HG03575 (cell line): ENCODE data around the gene QARS1.

ENCODE experiments used
- ATAC-seq: cut with Tn5 transposase; IDR thresholded peaks from one replicate; pipeline ENCODE4 v1.9.1; 2021; ENCODE audit not compliant: unreplicated experiment, insufficient number of reproducible peaks, low FRiP score; ENCODE audit errors: extremely low read depth

The QARS1 gene

GRCh38 chr3:49122022-49122421 lies 17.5 kb upstream of the QARS1 start:
- ATAC-seq: no peak

GRCh38 chr3:49121132-49121736 lies 16.7 kb upstream of the QARS1 start:
- no peak for ATAC-seq

GRCh38 chr3:49120438-49121131 lies 16.0 kb upstream of the QARS1 start, which contains the start of gene USP19:
USP19 (minus strand) TSS chr3:49120823; CDS start chr3:49119145, 1,678 bp downstream.
- ATAC-seq: no peak

- ATAC-seq: no peak
Measured at GRCh38 chr3:49120096-49120437, 15.5 kb upstream of the QARS1 start.

- ATAC-seq: no peak
Measured at GRCh38 chr3:49119439-49119838, 14.9 kb upstream of the QARS1 start.

- ATAC-seq: no peak
Measured at GRCh38 chr3:49119036-49119435, 14.5 kb upstream of the QARS1 start.

- ATAC-seq: no peak
Measured at GRCh38 chr3:49112262-49112661, 7.7 kb upstream of the QARS1 start.

- ATAC-seq: no peak
Measured at GRCh38 chr3:49111347-49111746, 6.8 kb upstream of the QARS1 start.

- ATAC-seq: no peak
Measured at GRCh38 chr3:49110780-49111179, 6.2 kb upstream of the QARS1 start.

- no peak for ATAC-seq
Measured at GRCh38 chr3:49108346-49108745, 3.8 kb upstream of the QARS1 start.

GRCh38 chr3:49104052-49104426 lies 518 bp downstream of the QARS1 start:
- no peak for ATAC-seq

- no peak for ATAC-seq
Measured at GRCh38 chr3:49100046-49100615, 4.4 kb downstream of the QARS1 start.

- no peak for ATAC-seq
Measured at GRCh38 chr3:49098910-49099630, 5.5 kb downstream of the QARS1 start.

- no peak for ATAC-seq
Measured at GRCh38 chr3:49098429-49098828, 6.1 kb downstream of the QARS1 start.

GRCh38 chr3:49093853-49094767 lies 10.4 kb downstream of the QARS1 start, which contains the start of gene QRICH1:
QRICH1 (minus strand) TSS chr3:49094071; CDS start chr3:49077017, 17,054 bp downstream.
- peak; percentile 43 for ATAC-seq

GRCh38 chr3:49092938-49093852 lies 11.4 kb downstream of the QARS1 start:
- peak; percentile 16 for ATAC-seq

GRCh38 chr3:49081429-49081828 lies 23.1 kb downstream of the QARS1 start:
- no peak for ATAC-seq

- ATAC-seq: no peak
Measured at GRCh38 chr3:49079270-49079669, 25.3 kb downstream of the QARS1 start.
